IMR-90 (cell line): ENCODE results near the gene CDK6. TPM values are rescaled to one million over a fixed set of nuclear protein-coding genes. Genes with fewer than 3 reads are reported as not detected.

ENCODE experiments used
- ATAC-seq: fragments of 200-7000 bp; cut with Tn5 transposase; 2 replicates; pipeline ENCODE4 v1.9.1; 2020; ENCODE audit warnings: low read depth, mild to moderate bottlenecking, moderate library complexity
- BruUV-seq: library from RNA; stranded (reverse); fragments of 400-500 nt; replicated peaks from 2 replicates; lab custom pipeline; 2021; lab: Mats Ljungman, UMichigan
- CTCF ChIA-PET: fragments of 300-600 bp; formaldehyde crosslinking; extraction: SDS; loops from one replicate; lab custom pipeline; 2021; ENCODE audit warnings: antibody characterized with exemption; lab: Yijun Ruan, JAX
- POLR2A ChIA-PET: fragments of 300-600 bp; sonication (Branson Sonifier 250); formaldehyde crosslinking; loops from one replicate; lab custom pipeline; 2022; ENCODE audit warnings: antibody characterized with exemption; ENCODE audit not compliant: unreplicated experiment; lab: Charles Lee
- DNase-seq: peaks from one replicate; pipeline ENCODE4 v3.0.0; 2013
- H2AFZ ChIP-seq: replicated peaks from 2 replicates; pipeline ENCODE3; 2013; ENCODE audit warnings: low read length, mild to moderate bottlenecking; ENCODE audit not compliant: poor library complexity
- H2AK5ac ChIP-seq: 2 replicates; pipeline ENCODE4 v1.6.1; 2013; ENCODE audit warnings: low read depth, low read length, inconsistent platforms
- H2AK9ac ChIP-seq: replicated peaks from 2 replicates; pipeline ENCODE3; 2013; ENCODE audit warnings: mild to moderate bottlenecking, low read depth, low read length, moderate library complexity; ENCODE audit not compliant: poor library complexity
- H2BK120ac ChIP-seq: 2 replicates; pipeline ENCODE4 v1.6.1; 2013; ENCODE audit warnings: low read depth, low read length, inconsistent platforms
- H2BK15ac ChIP-seq: 3 replicates; pipeline ENCODE4 v1.6.1; 2013; ENCODE audit warnings: low read depth, low read length, inconsistent platforms
- H2BK20ac ChIP-seq: 2 replicates; pipeline ENCODE4 v1.6.1; 2013; ENCODE audit warnings: low read depth, mild to moderate bottlenecking, inconsistent platforms, low read length, moderate library complexity
- H2BK5ac ChIP-seq: 2 replicates; pipeline ENCODE4 v1.6.1; 2013; ENCODE audit warnings: mild to moderate bottlenecking, low read depth, low read length, inconsistent platforms; ENCODE audit not compliant: poor library complexity, severe bottlenecking
- H3K14ac ChIP-seq: replicated peaks from 2 replicates; pipeline ENCODE4 v1.6.1; 2013; ENCODE audit warnings: low read depth, low read length, inconsistent platforms
- H3K18ac ChIP-seq: 2 replicates; pipeline ENCODE4 v1.6.1; 2013; ENCODE audit warnings: low read depth, low read length, control low read depth
- H3K23ac ChIP-seq: 2 replicates; pipeline ENCODE4 v1.6.1; 2013; ENCODE audit warnings: low read depth, low read length, inconsistent platforms
- H3K27ac ChIP-seq: 2 replicates; pipeline ENCODE4 v1.5.1; 2013; ENCODE audit warnings: mild to moderate bottlenecking, control low read depth, low read length; ENCODE audit not compliant: insufficient read depth
- H3K27me3 ChIP-seq: 2 replicates; pipeline ENCODE4 v1.6.1; 2013; ENCODE audit warnings: low read length; ENCODE audit not compliant: control insufficient read depth, insufficient read depth
- H3K36me3 ChIP-seq: 2 replicates; pipeline ENCODE4 v1.6.1; 2013; ENCODE audit warnings: low read length, mixed read lengths; ENCODE audit not compliant: control insufficient read depth, insufficient read depth
- H3K4ac ChIP-seq: 2 replicates; pipeline ENCODE4 v1.6.1; 2013; ENCODE audit warnings: low read depth, low read length, inconsistent platforms
- H3K4me1 ChIP-seq: 2 replicates; pipeline ENCODE4 v1.6.1; 2013; ENCODE audit warnings: low read length, mixed read lengths; ENCODE audit not compliant: control insufficient read depth, insufficient read depth
- H3K4me2 ChIP-seq: 2 replicates; pipeline ENCODE4 v1.6.1; 2013; ENCODE audit warnings: low read depth, mild to moderate bottlenecking, control low read depth, low read length, moderate library complexity
- H3K4me3 ChIP-seq: 2 replicates; pipeline ENCODE4 v1.5.1; 2013; ENCODE audit warnings: low read depth, mild to moderate bottlenecking, control low read depth, low read length, moderate library complexity; ENCODE audit not compliant: insufficient read depth
- H3K56ac ChIP-seq: 2 replicates; pipeline ENCODE4 v1.6.1; 2013; ENCODE audit warnings: low read length, inconsistent platforms; ENCODE audit not compliant: insufficient read depth; ENCODE audit errors: extremely low read depth
- H3K79me1 ChIP-seq, 2 experiments: 2 replicates each; pipeline ENCODE4 v1.6.1; 2013; ENCODE audit warnings: low read length in 2 of 2, inconsistent platforms in 1 of 2, low read depth in 1 of 2
- H3K9ac ChIP-seq: 2 replicates; pipeline ENCODE4 v1.6.1; 2013; ENCODE audit warnings: low read depth, low read length, control low read depth
- H3K9me1 ChIP-seq: 2 replicates; pipeline ENCODE4 v1.6.1; 2013; ENCODE audit warnings: low read length, inconsistent platforms; ENCODE audit not compliant: insufficient read depth
- H3K9me3 ChIP-seq: 2 replicates; pipeline ENCODE4 v1.6.1; 2013; ENCODE audit warnings: low read length; ENCODE audit not compliant: control insufficient read depth, insufficient read depth
- H4K20me1 ChIP-seq: 2 replicates; pipeline ENCODE4 v1.6.1; 2013; ENCODE audit warnings: low read length, inconsistent platforms; ENCODE audit not compliant: insufficient read depth
- H4K5ac ChIP-seq: 2 replicates; pipeline ENCODE4 v1.6.1; 2013; ENCODE audit warnings: mild to moderate bottlenecking, low read depth, low read length, control low read depth
- H4K8ac ChIP-seq, 2 experiments: 2 replicates each; pipeline ENCODE4 v1.6.1; 2013; ENCODE audit warnings: low read depth in 2 of 2, low read length in 2 of 2, control low read depth in 1 of 2, inconsistent platforms in 1 of 2
- H4K91ac ChIP-seq: 2 replicates; pipeline ENCODE4 v1.6.1; 2013; ENCODE audit warnings: low read depth, low read length, inconsistent platforms; ENCODE audit not compliant: insufficient read depth
- BHLHE40 ChIP-seq: fragments of 150-350 bp; IDR thresholded peaks from 2 replicates; pipeline ENCODE4 v1.6.1; 2016; ENCODE audit warnings: mild to moderate bottlenecking, low read depth, low read length
- CEBPB ChIP-seq: IDR thresholded peaks from 2 replicates; pipeline ENCODE4 v1.6.1; 2012; ENCODE audit warnings: low read depth, low read length, improper control_type of control experiment
- CTCF ChIP-seq: conservative IDR thresholded peaks from 2 replicates; pipeline ENCODE4 v1.5.1; 2012; ENCODE audit warnings: mild to moderate bottlenecking, low read depth, low read length, improper control_type of control experiment
- ELK1 ChIP-seq: fragments of 150-350 bp; IDR thresholded peaks from 2 replicates; pipeline ENCODE4 v1.6.1; 2016; ENCODE audit warnings: low read depth, mild to moderate bottlenecking, low read length, moderate library complexity, borderline replicate concordance
- FOS ChIP-seq: fragments of 150-350 bp; IDR thresholded peaks from 2 replicates; pipeline ENCODE4 v1.6.1; 2016; ENCODE audit warnings: low read depth, low read length
- MAFK ChIP-seq: IDR thresholded peaks from 2 replicates; pipeline ENCODE4 v1.6.1; 2012; ENCODE audit warnings: low read depth, low read length, improper control_type of control experiment
- MAZ ChIP-seq: IDR thresholded peaks from 2 replicates; pipeline ENCODE4 v1.6.1; 2012; ENCODE audit warnings: low read depth, mild to moderate bottlenecking, low read length, improper control_type of control experiment, moderate library complexity, borderline replicate concordance
- MXI1 ChIP-seq: IDR thresholded peaks from 2 replicates; pipeline ENCODE4 v1.6.1; 2012; ENCODE audit warnings: low read depth, mild to moderate bottlenecking, low read length, moderate library complexity, borderline replicate concordance
- NFE2L2 ChIP-seq: fragments of 150-350 bp; IDR thresholded peaks from 2 replicates; pipeline ENCODE4 v1.6.1; 2016; ENCODE audit warnings: low read depth, mild to moderate bottlenecking, low read length
- POLR2A ChIP-seq: IDR thresholded peaks from 2 replicates; pipeline ENCODE4 v1.6.1; 2012; ENCODE audit warnings: mild to moderate bottlenecking, low read depth, low read length
- RCOR1 ChIP-seq: IDR thresholded peaks from 2 replicates; pipeline ENCODE4 v1.6.1; 2012; ENCODE audit warnings: mild to moderate bottlenecking, low read length, improper control_type of control experiment; ENCODE audit not compliant: insufficient replicate concordance
- RFX5 ChIP-seq: IDR thresholded peaks from 2 replicates; pipeline ENCODE4 v1.8.0; 2012; ENCODE audit warnings: low read depth, mild to moderate bottlenecking, low read length, moderate library complexity
- SMC3 ChIP-seq: fragments of 150-350 bp; IDR thresholded peaks from 2 replicates; pipeline ENCODE4 v1.6.1; 2016; ENCODE audit warnings: low read depth, mild to moderate bottlenecking, antibody characterized with exemption, low read length, moderate library complexity
- USF2 ChIP-seq: fragments of 150-350 bp; IDR thresholded peaks from 2 replicates; pipeline ENCODE4 v1.6.1; 2017; ENCODE audit warnings: mild to moderate bottlenecking, antibody characterized with exemption, low read length, low read depth
- WGBS, 2 experiments: methylation state at CpG; one replicate each; pipeline versions ENCODE4 v1.1.5 to v1.1.7; 2013; ENCODE audit warnings: missing lambda C conversion rate in 2 of 2; ENCODE audit not compliant: insufficient read length in 1 of 2; ENCODE audit errors: extremely low coverage in 2 of 2; 5-methylcytosine and 5-hydroxymethylcytosine counted together
- dilution Hi-C: fragments of 300-500 bp; cut with HindIII; formaldehyde crosslinking; loops from one replicate; pipeline ENCODE4 v1.14.3; 2018; ENCODE audit warnings: low sequenced_read_pairs; ENCODE audit not compliant: unreplicated experiment
- in situ Hi-C: fragments of 300-500 bp; cut with MboI; formaldehyde crosslinking; loops from 3 replicates; pipeline ENCODE4 v1.14.3; 2019; ENCODE audit warnings: low sequenced_read_pairs, inconsistent platforms, mixed read lengths
- intact Hi-C: fragments of 100-400 bp; cut with micrococcal nuclease; formaldehyde crosslinking; loops from 2 replicates; pipeline ENCODE4 v1.10.0; 2022
- polyA plus RNA-seq, 3 experiments: library from polyadenylated mRNA; depleted of rRNA; stranded (reverse); fragments of >200 nt; gene quantifications; 2 replicates each; pipeline ENCODE4 v1.2.3, GENCODE V29; 2012; ENCODE audit warnings: low replicate concordance in 1 of 3
- total RNA-seq: library from RNA; depleted of rRNA; stranded (reverse); fragments of >200 nt; gene quantifications from 2 replicates; pipeline ENCODE4 v1.2.3, GENCODE V29; 2012

Gene CDK6
- total and polyA plus RNA-seq, 2 of the 4 experiments (the other 2 are of a cell fraction), result 21.5 to 195 TPM

GRCh38 chr7:92754919-92755581 lies 81.3 kb downstream of the CDK6 start:
- peak overlapping the region; percentile 10; the same call in 1 of the 2 replicates for H3K23ac ChIP-seq
- H3K27me3 ChIP-seq, result no peaks in the 10 kb centered on the region
- peak overlapping the region; percentile 77; the same call in 1 of the 2 replicates for H3K14ac ChIP-seq
- H2AK5ac ChIP-seq, result peak overlapping the region; percentile 21
- H2BK15ac ChIP-seq, result peak overlapping the region; percentile 27; the same call in 1 of the 3 replicates
- H3K36me3 ChIP-seq, result peaks cover 6% of the 10 kb centered on the region; the same call in 1 of the 2 replicates
- H3K4me2 ChIP-seq, result no peak overlapping the region
- peaks cover 18% of the 10 kb centered on the region for H3K4me1 ChIP-seq
- H2AK9ac ChIP-seq, result no peak overlapping the region
- peaks cover 3% of the 10 kb centered on the region; the same call in 1 of the 2 replicates for H4K20me1 ChIP-seq
- peak overlapping the region; percentile 53 to 62 for H4K8ac ChIP-seq
- peak overlapping the region; percentile 46 for H4K91ac ChIP-seq
- H2BK5ac ChIP-seq, result peak overlapping the region; percentile 39
- no TSS peak for BruUV-seq
- in situ Hi-C loops (no loop called here), dilution Hi-C loops (no loop called here), intact Hi-C loops (loop anchor here (2.0 to 5.0 kb wide), 3 partner anchors 20 to 133 kb away; no protein-coding TSS in a partner anchor)
- H3K56ac ChIP-seq, result no peak overlapping the region
- H2BK20ac ChIP-seq, result peak overlapping the region; percentile 72; the same call in 1 of the 2 replicates
- H3K27ac ChIP-seq, result peak overlapping the region; percentile 1
- no peaks in the 10 kb centered on the region for H3K9me3 ChIP-seq
- no peak overlapping the region for H2AFZ ChIP-seq
- H3K4me3 ChIP-seq, result no peak overlapping the region
- H4K5ac ChIP-seq, result peak overlapping the region; percentile 3; the same call in 1 of the 2 replicates
- peaks cover 16% of the 10 kb centered on the region for H3K9me1 ChIP-seq
- no peak overlapping the region for H3K9ac ChIP-seq
- H2BK120ac ChIP-seq, result peak overlapping the region; percentile 71
- ChIA-PET CTCF (interaction anchor here (0.6 kb wide), 2 partner anchors 134 to 813 kb away, joined by 4 to 5 read pairs; no protein-coding TSS in a partner anchor), POLR2A (no interaction called here)
- H3K18ac ChIP-seq, result peak overlapping the region; percentile 50; the same call in 1 of the 2 replicates
- DNase-seq (no peak), ATAC-seq (no peak)
- H3K4ac ChIP-seq, result peak overlapping the region; percentile 61
- WGBS, 2 experiments, result no CpG with 5 or more reads among the region's 9 CpGs
- H3K79me1 ChIP-seq, result peaks cover 23 to 55% of the 10 kb centered on the region in 2 experiments
- TF ChIP-seq MAZ, result no peak
- no peak for TF ChIP-seq RCOR1
- TF ChIP-seq SMC3, result no peak
- no peak for TF ChIP-seq FOS
- no peak for TF ChIP-seq BHLHE40
- TF ChIP-seq NFE2L2, result no peak
- no peak for TF ChIP-seq USF2
- no peak for TF ChIP-seq CEBPB
- TF ChIP-seq RFX5, result no peak
- TF ChIP-seq ELK1, result no peak
- no peak for TF ChIP-seq MAFK
- TF ChIP-seq CTCF, result no peak
- TF ChIP-seq MXI1, result no peak
- TF ChIP-seq POLR2A, result no peak
